Heart left ventricle (tissue), 16 donors: ENCODE measurements around the gene FOXN3. TPM values are rescaled to one million over a fixed set of nuclear protein-coding genes. Genes with fewer than 3 reads are reported as not detected.

Experiments used
- ATAC-seq, 4 donors: fragments of 200-7000 bp; cut with Tn5 transposase; one replicate each; pipeline ENCODE4 v1.9.1; 2020 to 2022; ENCODE audit warnings: moderate library complexity in 4 of 4, mild to moderate bottlenecking in 3 of 4, moderate number of reproducible peaks in 1 of 4
- DNase-seq, 5 donors: peaks; one replicate each; pipeline ENCODE4 v3.0.0-alpha.2; 2020
- H3K27ac ChIP-seq, 12 donors: fragments of 200-600 bp; sonication (generic) in 4 of 12; one replicate each; pipeline versions ENCODE4 v1.5.0 to v1.8.0; 2016 to 2022; ENCODE audit warnings: mild to moderate bottlenecking in 2 of 12
- H3K27me3 ChIP-seq, 9 donors: fragments of 200-600 bp; sonication (generic) in 2 of 9; one replicate each; pipeline versions ENCODE4 v1.5.1 to v1.8.0; 2016 to 2022; ENCODE audit warnings: mild to moderate bottlenecking in 3 of 9
- H3K36me3 ChIP-seq, 9 donors: fragments of 200-600 bp; sonication (generic) in 2 of 9; one replicate each; pipeline versions ENCODE4 v1.5.0 to v1.8.0; 2018 to 2022; ENCODE audit warnings: mild to moderate bottlenecking in 2 of 9
- H3K4me1 ChIP-seq, 12 donors: fragments of 200-600 bp; sonication (generic) in 4 of 12; one replicate each; pipeline versions ENCODE4 v1.5.0 to v1.8.0; 2016 to 2022; ENCODE audit warnings: mild to moderate bottlenecking in 3 of 12
- H3K4me3 ChIP-seq, 12 donors: fragments of 200-600 bp; sonication (generic) in 4 of 12; one replicate each; pipeline versions ENCODE4 v1.5.0 to v1.8.0; 2017 to 2022; ENCODE audit warnings: mild to moderate bottlenecking in 9 of 12, moderate library complexity in 4 of 12
- H3K9me3 ChIP-seq, 12 donors: fragments of 200-600 bp; sonication (generic) in 4 of 12; one replicate each; pipeline versions ENCODE4 v1.5.0 to v1.8.0; 2016 to 2022; ENCODE audit warnings: mild to moderate bottlenecking in 1 of 12
- CTCF ChIP-seq, 12 donors: fragments of 200-600 bp; sonication (generic) in 4 of 12; IDR thresholded peaks; one replicate each; pipeline versions ENCODE4 v1.5.0 to v1.8.0; 2018 to 2022; ENCODE audit warnings: antibody characterized with exemption in 12 of 12, mild to moderate bottlenecking in 5 of 12
- POLR2A ChIP-seq, 2 donors: fragments of 450-650 bp; IDR thresholded peaks; one replicate each; pipeline ENCODE4 v1.6.1; 2017; ENCODE audit warnings: antibody characterized with exemption in 2 of 2, mild to moderate bottlenecking in 2 of 2, moderate library complexity in 2 of 2
- WGBS, 4 donors: extraction: QIAGEN DNeasy Blood & Tissue Kit in 2 of 4; methylation state at CpG; one replicate each; pipeline versions ENCODE4 v1.1.5 to v1.1.7; 2013 to 2018; 5-methylcytosine and 5-hydroxymethylcytosine counted together
- intact Hi-C, 10 donors: fragments of 100-400 bp; cut with DNase I; formaldehyde crosslinking; loops; one replicate each; pipeline versions ENCODE4 v1.11.1 to v1.14.2; 2022
- polyA plus RNA-seq, 2 donors: library from polyadenylated mRNA; stranded (reverse); fragments of 200-250 nt; gene quantifications; one replicate each; pipeline ENCODE4 v1.2.3, GENCODE V29; 2013
- total RNA-seq, 9 donors: library from RNA; depleted of rRNA in 2 of 9; stranded (reverse); fragments of >200 nt in 2 of 9; fragmentation: NEBNext Ultra II Directional in 3 of 9; extraction: Animal tissue kit (Norgen Biotek cat#: 25700) in 3 of 9; gene quantifications; one replicate each; pipeline versions ENCODE4 v1.1.0 to v1.2.4, GENCODE V29; 2016 to 2023
- donor health status: ischemic (EF 13 %, LVEDD 7.1; RV severe dilation, severe dysfunction).
- donor health status: healthy with polysubstance abuse.
- donor health status: DM: no; HTN: yes; CAD: no.
- donor health status: DM: no; HTN: no; CAD: no.
- donor health status: ischemic (EF 25% LVEDD 6.9; RV normal size, moderate dysfunction).
- donor health status: ischemic (EF 25% LVEDD 5.7; RV mildly dilated, moderate dysfunction).
- donor health status: healthy.
- donor health status: DM: yes; HTN: yes; CAD: no.
- donor health status: ischemic (EF 35%, LVEDD 5.7; RV mildly dilated, moderate dysfunction).
- donor health status: nonischemic (EF 11% LVEDD 7.7; RV severe dilation, severe dysfunction).
- donor health status: DM: yes; HTN: yes; CAD: no.
- donor health status: PGD.
- donor health status: ischemic (EF 29% LVEDD 5.4; RV normal size, mild dysfunction).
- donor health status: nonischemic (EF 23%, LVEDD 6.1; RV moderate dilation, normal function).

Gene FOXN3
- total and polyA plus RNA-seq, 11 donors = 24.4 to 161 (median 111) TPM

- WGBS, 4 donors = 83 to 89% (median 85%) methylated on average over 10 of the region's 10 CpGs
- DNase-seq = no peak
- no peak for TF ChIP-seq CTCF (IDR thresholded peaks at IDR 0.05)
- TF ChIP-seq POLR2A (IDR thresholded peaks at IDR 0.05) = no peak
- Histone ChIP-seq H3K9me3 (no peaks in the 10 kb centered on the region), H3K27ac (peak overlapping the region in 1 of 12 donors; percentile 49), H3K27me3 (no peaks in the 10 kb centered on the region), H3K36me3 (no peaks in the 10 kb centered on the region), H3K4me3 (no peak overlapping the region), H3K4me1 (peaks cover 6 to 58% (median 36%) of the 10 kb centered on the region in 12 donors)
- intact Hi-C loops = loop anchor here in 3 of 10 donors (5.0 to 10.0 kb wide), 4 partner anchors 94 to 134 kb away; partner anchors contain the start of gene FOXN3 (in 3 of the 3)
- ATAC-seq = no peak
Observed at GRCh38 chr14:89308232-89308959, 108.6 kb downstream of the FOXN3 start.

- DNase-seq (no peak), ATAC-seq (no peak)
- no peaks in the 10 kb centered on the region for H3K36me3 ChIP-seq
- peaks cover 11 to 68% (median 45%) of the 10 kb centered on the region in 12 donors for H3K4me1 ChIP-seq
- intact Hi-C loops = loop anchor here in 3 of 10 donors (5.0 to 10.0 kb wide), 4 partner anchors 93 to 133 kb away; partner anchors contain the start of gene FOXN3 (in 3 of the 3)
- no peak overlapping the region for H3K4me3 ChIP-seq
- no peaks in the 10 kb centered on the region for H3K27me3 ChIP-seq
- peak overlapping the region in 1 of 12 donors; percentile 20 for H3K27ac ChIP-seq
- 92 to 94% (median 93%) methylated on average over 8 of the region's 8 CpGs for WGBS, 4 donors
- TF ChIP-seq CTCF (IDR thresholded peaks at IDR 0.05) = no peak
- TF ChIP-seq POLR2A (IDR thresholded peaks at IDR 0.05) = no peak
- no peaks in the 10 kb centered on the region for H3K9me3 ChIP-seq
Observed at GRCh38 chr14:89307409-89307808, 109.6 kb downstream of the FOXN3 start.

- peak in 3 of 4 donors; percentile 16 to 44 (median 29) for ATAC-seq
- H3K9me3 ChIP-seq = no peaks in the 10 kb centered on the region
- DNase-seq = peak in 1 of 5 donors; percentile 37
- WGBS, 4 donors = 47 to 56% (median 54%) methylated on average over 16 of the region's 16 CpGs
- peaks cover 11 to 76% (median 49%) of the 10 kb centered on the region in 12 donors for H3K4me1 ChIP-seq
- no peaks in the 10 kb centered on the region for H3K27me3 ChIP-seq
- peak overlapping the region; percentile 63 to 95 (median 91) for H3K27ac ChIP-seq
- intact Hi-C loops = loop anchor here in 7 of 10 donors (5.0 to 10.0 kb wide), 5 partner anchors 90 to 130 kb away; partner anchors contain the start of gene FOXN3 (in 7 of the 7)
- H3K4me3 ChIP-seq = peak overlapping the region in 1 of 12 donors; percentile 3
- TF ChIP-seq CTCF (IDR thresholded peaks at IDR 0.05) (no peak), POLR2A (IDR thresholded peaks at IDR 0.05) (no peak)
- no peaks in the 10 kb centered on the region for H3K36me3 ChIP-seq
Observed at GRCh38 chr14:89304972-89305703, 111.9 kb downstream of the FOXN3 start.

- H3K9me3 ChIP-seq = no peaks in the 10 kb centered on the region
- WGBS, 4 donors = 56 to 68% (median 62%) methylated on average over 6 of the region's 6 CpGs
- no peaks in the 10 kb centered on the region for H3K27me3 ChIP-seq
- no peak for DNase-seq
- H3K27ac ChIP-seq = peak overlapping the region; percentile 63 to 95 (median 91)
- peaks cover 11 to 71% (median 48%) of the 10 kb centered on the region in 12 donors for H3K4me1 ChIP-seq
- ATAC-seq = peak in 1 of 4 donors; percentile 5
- peak overlapping the region in 8 of 12 donors; percentile 13 to 38 (median 29) for H3K4me3 ChIP-seq
- H3K36me3 ChIP-seq = no peaks in the 10 kb centered on the region
- intact Hi-C loops = loop anchor here in 7 of 10 donors (5.0 to 10.0 kb wide), 5 partner anchors 90 to 130 kb away; partner anchors contain the start of gene FOXN3 (in 6 of the 7)
- TF ChIP-seq CTCF (IDR thresholded peaks at IDR 0.05) (no peak), POLR2A (IDR thresholded peaks at IDR 0.05) (no peak)
Observed at GRCh38 chr14:89304561-89304960, 112.5 kb downstream of the FOXN3 start.
